ENCODE data around the gene PIERCE2.
"Not testable (repeated sequence)": the region's sequence is repeated elsewhere in the genome, so short reads cannot be mapped to it uniquely, and the experiment has no call there.

Gene PIERCE2

DNA sequence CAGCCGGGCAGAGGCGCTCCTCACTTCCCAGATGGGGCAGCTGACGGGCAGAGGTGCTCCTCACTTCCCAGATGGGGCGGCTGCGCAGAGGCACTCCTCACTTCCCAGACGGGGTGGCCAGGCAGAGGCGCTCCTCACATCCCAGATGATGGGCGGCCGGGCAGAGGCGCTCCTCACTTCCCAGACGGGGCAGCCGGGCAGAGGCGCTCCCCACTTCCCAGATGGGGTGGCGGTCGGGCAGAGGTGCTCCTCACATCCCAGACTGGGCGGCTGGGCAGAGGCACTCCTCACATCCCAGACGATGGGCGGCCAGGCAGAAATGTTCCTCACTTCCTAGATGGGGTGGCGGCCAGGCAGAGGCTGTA is 38.7 kb downstream of the PIERCE2 start:
- H2AFZ ChIP-seq (ENCODE audit: low read depth, low read length); H3K36me3 ChIP-seq (ENCODE audit: insufficient read depth, low read length); H3K9me3 ChIP-seq (ENCODE audit: low read length); H3K4me1 ChIP-seq (ENCODE audit: insufficient read depth, low read length); H3K4me3 ChIP-seq (ENCODE audit: low read length); H3K27me3 ChIP-seq (ENCODE audit: insufficient read depth, low read length): not testable (repeated sequence)

- H3K27me3 ChIP-seq (ENCODE audit: insufficient read depth, low read length) = no peaks in the 10 kb centered on the region
- H2AFZ ChIP-seq (ENCODE audit: low read depth, low read length) = no peak overlapping the region
- H3K36me3 ChIP-seq (ENCODE audit: insufficient read depth, low read length) = no peaks in the 10 kb centered on the region
- H3K9me3 ChIP-seq (ENCODE audit: low read length) = peaks cover 3% of the 10 kb centered on the region
- no peaks in the 10 kb centered on the region for H3K4me1 ChIP-seq (ENCODE audit: insufficient read depth, low read length)
- H3K4me3 ChIP-seq (ENCODE audit: low read length) = no peak overlapping the region
Measured at GRCh38 chr15:55457401-55458022, 49.2 kb downstream of the PIERCE2 start.

DNA sequence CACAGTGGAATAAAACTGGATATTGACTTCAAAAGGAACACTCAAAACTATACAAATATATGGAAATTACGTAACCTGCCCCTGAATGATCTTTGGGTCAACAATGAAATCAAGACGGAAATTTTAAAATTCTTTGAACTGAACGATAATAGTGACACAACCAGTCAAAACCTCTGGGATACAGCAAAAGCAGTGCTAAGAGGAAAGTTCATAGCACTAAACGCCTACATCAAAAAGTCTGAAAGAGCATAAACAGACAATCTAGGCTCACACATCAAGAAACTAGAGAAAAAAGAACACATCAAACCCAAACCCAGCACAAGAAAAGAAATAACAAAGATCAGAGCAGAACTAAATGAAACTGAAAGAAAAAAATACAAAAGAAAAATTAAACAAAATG is 53.2 kb downstream of the PIERCE2 start:
- peaks cover 3% of the 10 kb centered on the region for H3K9me3 ChIP-seq (ENCODE audit: low read length)
- no peaks in the 10 kb centered on the region for H3K4me1 ChIP-seq (ENCODE audit: insufficient read depth, low read length)
- no peak overlapping the region for H2AFZ ChIP-seq (ENCODE audit: low read depth, low read length)
- H3K36me3 ChIP-seq (ENCODE audit: insufficient read depth, low read length) = no peaks in the 10 kb centered on the region
- H3K4me3 ChIP-seq (ENCODE audit: low read length) = no peak overlapping the region
- no peaks in the 10 kb centered on the region for H3K27me3 ChIP-seq (ENCODE audit: insufficient read depth, low read length)

GRCh38 chr15:55468321-55468720 is 60.0 kb downstream of the PIERCE2 start:
- H3K4me3 ChIP-seq (ENCODE audit: low read length) = no peak overlapping the region
- H2AFZ ChIP-seq (ENCODE audit: low read depth, low read length) = no peak overlapping the region
- no peaks in the 10 kb centered on the region for H3K36me3 ChIP-seq (ENCODE audit: insufficient read depth, low read length)
- no peaks in the 10 kb centered on the region for H3K4me1 ChIP-seq (ENCODE audit: insufficient read depth, low read length)
- H3K27me3 ChIP-seq (ENCODE audit: insufficient read depth, low read length) = no peaks in the 10 kb centered on the region
- no peaks in the 10 kb centered on the region for H3K9me3 ChIP-seq (ENCODE audit: low read length)
